Neural progenitor cell (in vitro differentiated cells): ENCODE results near the gene HMHB1.

ENCODE experiments used
- CTCF ChIP-seq: fragments of 200-600 bp; sonication (generic); IDR thresholded peaks from 2 replicates; pipeline ENCODE4 v1.5.1; 2017; ENCODE audit warnings: antibody characterized with exemption, mild to moderate bottlenecking
- EZH2 ChIP-seq: fragments of 200-600 bp; sonication (generic); IDR thresholded peaks from 2 replicates; pipeline ENCODE4 v1.6.1; 2017; ENCODE audit warnings: antibody characterized with exemption, mild to moderate bottlenecking, moderate library complexity

- TF ChIP-seq CTCF, result no peak
- no peak for TF ChIP-seq EZH2
These were observed 8.5 kb downstream of the HMHB1 start for GRCh38 chr5:143820451-143820850.
